Measurements from ENCODE around the gene ASXL3. TPM values are rescaled to one million over a fixed set of nuclear protein-coding genes. Genes with fewer than 3 reads are reported as not detected.

The ASXL3 gene
- total RNA-seq, 1 experiment from 2014 or later, result not detected

DNA sequence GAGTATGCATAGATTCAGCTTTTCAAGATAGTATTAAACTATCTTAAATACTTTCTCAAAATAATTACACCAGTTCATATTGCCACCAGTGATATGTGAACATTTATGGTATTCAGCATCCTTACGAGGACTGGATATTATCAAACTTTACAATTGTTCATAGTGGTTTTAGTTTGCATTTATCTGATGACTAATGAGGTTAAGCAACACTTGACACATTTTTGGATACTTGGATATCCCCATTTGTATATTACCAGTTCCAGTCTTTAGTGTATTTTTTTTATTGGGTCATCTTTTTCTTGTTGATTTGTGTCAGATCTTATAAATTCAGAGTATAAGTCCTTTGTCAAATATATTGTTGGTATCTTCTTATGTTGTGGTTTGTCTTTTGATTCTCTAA lies 128.4 kb downstream of the ASXL3 start:
- Histone ChIP-seq H3K4me2 (ENCODE audit: low read length) (no peak overlapping the region), H3K9ac (ENCODE audit: low read length) (no peak overlapping the region), H4K20me1 (ENCODE audit: insufficient read depth) (no peaks in the 10 kb centered on the region), H2AFZ (ENCODE audit: low read depth, low read length, poor library complexity, severe bottlenecking) (no peak overlapping the region), H3K9me3 (ENCODE audit: control insufficient read depth in 1 of 2, insufficient read depth in 1 of 2, low read depth in 1 of 2, low read length in 2 of 2) (peaks cover 0 to 3% of the 10 kb centered on the region in 2 experiments; a peak in 2 of 4 replicates), H3K79me2 (ENCODE audit: insufficient read depth, low read length) (no peaks in the 10 kb centered on the region), H3K27ac (ENCODE audit: low read depth, low read length) (no peak overlapping the region), H3K36me3 (ENCODE audit: control insufficient read depth in 1 of 2, insufficient read depth in 2 of 2, low read length in 2 of 2) (no peaks in the 10 kb centered on the region), H3K9me2 (ENCODE audit: insufficient read depth) (no peaks in the 10 kb centered on the region), H3K27me3 (ENCODE audit: insufficient read depth, low read length) (no peaks in the 10 kb centered on the region), H3K4me3 (replicated peaks in 1 of 2; ENCODE audit: low read depth in 1 of 2, low read length in 2 of 2) (no peak overlapping the region), H3K4me1 (ENCODE audit: control insufficient read depth in 1 of 2, insufficient read depth in 2 of 2, low read length in 2 of 2) (no peaks in the 10 kb centered on the region)
- ATAC-seq (no peak), DNase-seq (ENCODE audit: low read depth, low spot score) (no peak)
- POLR2A ChIA-PET, result no interaction called here
- no TSS peak for BruUV-seq (replicated peaks)
- RAD21 ChIA-PET (ENCODE audit: low non-redundant PET in 1 of 2, low total read pairs in 2 of 2, uncharacterized antibody in 2 of 2, unreplicated experiment in 2 of 2), result no interaction called here
- CTCF ChIA-PET, result no interaction called here
- TF ChIP-seq RAD21 (IDR thresholded peaks at IDR 0.05; ENCODE audit: low read depth) (no peak), YY1 (IDR thresholded peaks at IDR 0.05; ENCODE audit: extremely low read depth, insufficient replicate concordance, low read depth, low read length) (no peak), EZH2phosphoT487 (IDR thresholded peaks at IDR 0.05; ENCODE audit: borderline replicate concordance) (no peak), SRF (IDR thresholded peaks at IDR 0.05; ENCODE audit: low read depth) (no peak), SP1 (IDR thresholded peaks at IDR 0.05; ENCODE audit: low read depth) (no peak), EZH2 (IDR thresholded peaks at IDR 0.05) (no peak), FOSL1 (IDR thresholded peaks at IDR 0.05; ENCODE audit: low read depth) (no peak)
- TF ChIP-seq, protein P1, sequence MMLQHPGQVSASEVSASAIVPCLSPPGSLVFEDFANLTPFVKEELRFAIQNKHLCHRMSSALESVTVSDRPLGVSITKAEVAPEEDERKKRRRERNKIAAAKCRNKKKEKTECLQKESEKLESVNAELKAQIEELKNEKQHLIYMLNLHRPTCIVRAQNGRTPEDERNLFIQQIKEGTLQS (IDR thresholded peaks at IDR 0.05), result no peak
- TF ChIP-seq, protein P2, sequence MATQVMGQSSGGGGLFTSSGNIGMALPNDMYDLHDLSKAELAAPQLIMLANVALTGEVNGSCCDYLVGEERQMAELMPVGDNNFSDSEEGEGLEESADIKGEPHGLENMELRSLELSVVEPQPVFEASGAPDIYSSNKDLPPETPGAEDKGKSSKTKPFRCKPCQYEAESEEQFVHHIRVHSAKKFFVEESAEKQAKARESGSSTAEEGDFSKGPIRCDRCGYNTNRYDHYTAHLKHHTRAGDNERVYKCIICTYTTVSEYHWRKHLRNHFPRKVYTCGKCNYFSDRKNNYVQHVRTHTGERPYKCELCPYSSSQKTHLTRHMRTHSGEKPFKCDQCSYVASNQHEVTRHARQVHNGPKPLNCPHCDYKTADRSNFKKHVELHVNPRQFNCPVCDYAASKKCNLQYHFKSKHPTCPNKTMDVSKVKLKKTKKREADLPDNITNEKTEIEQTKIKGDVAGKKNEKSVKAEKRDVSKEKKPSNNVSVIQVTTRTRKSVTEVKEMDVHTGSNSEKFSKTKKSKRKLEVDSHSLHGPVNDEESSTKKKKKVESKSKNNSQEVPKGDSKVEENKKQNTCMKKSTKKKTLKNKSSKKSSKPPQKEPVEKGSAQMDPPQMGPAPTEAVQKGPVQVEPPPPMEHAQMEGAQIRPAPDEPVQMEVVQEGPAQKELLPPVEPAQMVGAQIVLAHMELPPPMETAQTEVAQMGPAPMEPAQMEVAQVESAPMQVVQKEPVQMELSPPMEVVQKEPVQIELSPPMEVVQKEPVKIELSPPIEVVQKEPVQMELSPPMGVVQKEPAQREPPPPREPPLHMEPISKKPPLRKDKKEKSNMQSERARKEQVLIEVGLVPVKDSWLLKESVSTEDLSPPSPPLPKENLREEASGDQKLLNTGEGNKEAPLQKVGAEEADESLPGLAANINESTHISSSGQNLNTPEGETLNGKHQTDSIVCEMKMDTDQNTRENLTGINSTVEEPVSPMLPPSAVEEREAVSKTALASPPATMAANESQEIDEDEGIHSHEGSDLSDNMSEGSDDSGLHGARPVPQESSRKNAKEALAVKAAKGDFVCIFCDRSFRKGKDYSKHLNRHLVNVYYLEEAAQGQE (IDR thresholded peaks at IDR 0.05; ENCODE audit: low read depth), result no peak
- TF ChIP-seq, protein P3, sequence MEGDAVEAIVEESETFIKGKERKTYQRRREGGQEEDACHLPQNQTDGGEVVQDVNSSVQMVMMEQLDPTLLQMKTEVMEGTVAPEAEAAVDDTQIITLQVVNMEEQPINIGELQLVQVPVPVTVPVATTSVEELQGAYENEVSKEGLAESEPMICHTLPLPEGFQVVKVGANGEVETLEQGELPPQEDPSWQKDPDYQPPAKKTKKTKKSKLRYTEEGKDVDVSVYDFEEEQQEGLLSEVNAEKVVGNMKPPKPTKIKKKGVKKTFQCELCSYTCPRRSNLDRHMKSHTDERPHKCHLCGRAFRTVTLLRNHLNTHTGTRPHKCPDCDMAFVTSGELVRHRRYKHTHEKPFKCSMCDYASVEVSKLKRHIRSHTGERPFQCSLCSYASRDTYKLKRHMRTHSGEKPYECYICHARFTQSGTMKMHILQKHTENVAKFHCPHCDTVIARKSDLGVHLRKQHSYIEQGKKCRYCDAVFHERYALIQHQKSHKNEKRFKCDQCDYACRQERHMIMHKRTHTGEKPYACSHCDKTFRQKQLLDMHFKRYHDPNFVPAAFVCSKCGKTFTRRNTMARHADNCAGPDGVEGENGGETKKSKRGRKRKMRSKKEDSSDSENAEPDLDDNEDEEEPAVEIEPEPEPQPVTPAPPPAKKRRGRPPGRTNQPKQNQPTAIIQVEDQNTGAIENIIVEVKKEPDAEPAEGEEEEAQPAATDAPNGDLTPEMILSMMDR (IDR thresholded peaks at IDR 0.05 in 2 of 3, conservative IDR thresholded peaks at IDR 0.05 in 1 of 3; ENCODE audit: borderline replicate concordance in 1 of 3, insufficient read depth in 1 of 3, low read depth in 2 of 3, low read length in 2 of 3), result no peak
- intact Hi-C loops (cut with micrococcal nuclease), result no loop called here

Measured in HCT116 (cell line).